ENCODE results near the gene PLA2G2F.

DNA sequence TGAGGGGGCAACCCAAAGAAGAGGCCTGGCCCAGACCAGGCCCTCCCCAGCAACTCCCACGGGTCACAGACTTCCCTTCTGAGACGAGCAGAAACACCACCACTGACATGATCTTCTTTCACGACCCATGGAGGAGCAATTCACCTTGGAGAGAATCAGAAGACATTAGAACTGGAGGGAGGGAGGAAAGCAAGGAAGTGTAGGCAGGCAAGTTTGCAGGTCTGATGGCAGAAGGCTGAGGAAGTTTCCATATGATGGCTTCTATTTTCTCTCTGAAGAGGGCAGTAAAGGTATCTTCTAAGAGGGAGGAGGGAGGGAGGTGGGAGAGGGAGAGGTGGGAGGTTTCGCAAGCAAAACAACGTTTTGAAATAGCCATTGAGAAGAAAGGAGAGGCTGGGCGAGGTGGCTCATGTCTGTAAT is 45.4 kb downstream of the PLA2G2F start:
- TF ChIP-seq JUNB (IDR thresholded peaks at IDR 0.05) = no peak
- no peak for TF ChIP-seq CEBPZ (IDR thresholded peaks at IDR 0.05; ENCODE audit: low read depth, low read length)
- no peak for TF ChIP-seq POLR2A (IDR thresholded peaks at IDR 0.05; ENCODE audit: low read depth, low read length)
- TF ChIP-seq EZH2 (IDR thresholded peaks at IDR 0.05; ENCODE audit: borderline replicate concordance, control insufficient read depth, low read depth, low read length) = no peak
- TF ChIP-seq NR2C2 (IDR thresholded peaks at IDR 0.05; ENCODE audit: borderline replicate concordance, control insufficient read depth, insufficient read length, low read depth) = no peak
- TF ChIP-seq NKRF (conservative IDR thresholded peaks at IDR 0.05) = no peak
- TF ChIP-seq, protein P1, sequence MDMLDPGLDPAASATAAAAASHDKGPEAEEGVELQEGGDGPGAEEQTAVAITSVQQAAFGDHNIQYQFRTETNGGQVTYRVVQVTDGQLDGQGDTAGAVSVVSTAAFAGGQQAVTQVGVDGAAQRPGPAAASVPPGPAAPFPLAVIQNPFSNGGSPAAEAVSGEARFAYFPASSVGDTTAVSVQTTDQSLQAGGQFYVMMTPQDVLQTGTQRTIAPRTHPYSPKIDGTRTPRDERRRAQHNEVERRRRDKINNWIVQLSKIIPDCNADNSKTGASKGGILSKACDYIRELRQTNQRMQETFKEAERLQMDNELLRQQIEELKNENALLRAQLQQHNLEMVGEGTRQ (IDR thresholded peaks at IDR 0.05; ENCODE audit: borderline replicate concordance, low read depth, low read length) = no peak
- no peak for TF ChIP-seq REST (IDR thresholded peaks at IDR 0.05; ENCODE audit: low read depth, low read length)
- TF ChIP-seq CHD1 (IDR thresholded peaks at IDR 0.05; ENCODE audit: low read depth, low read length) = no peak

Data from GM12878 (cell line).